Lung (tissue), 12 donors: ENCODE data around the gene MRM2. TPM values are rescaled to one million over a fixed set of nuclear protein-coding genes. Genes with fewer than 3 reads are reported as not detected.

Source experiments
- ATAC-seq: fragments of 200-7000 bp; cut with Tn5 transposase; one replicate; pipeline ENCODE4 v1.9.1; 2020; ENCODE audit warnings: moderate number of reproducible peaks; ENCODE audit not compliant: insufficient read depth, low FRiP score
- DNase-seq, 3 donors: peaks; one replicate each; pipeline ENCODE4 v3.0.0-alpha.2; 2013 to 2017
- H3K27ac ChIP-seq, 2 donors: one replicate each; pipeline ENCODE4 v1.5.1; 2013; ENCODE audit warnings: mild to moderate bottlenecking in 2 of 2, moderate library complexity in 2 of 2, control low read depth in 1 of 2, inconsistent platforms in 1 of 2, low read depth in 1 of 2, low read length in 1 of 2
- H3K27me3 ChIP-seq, 3 donors: one replicate each; pipeline ENCODE4 v1.5.1; 2013; ENCODE audit warnings: low read length in 2 of 3; ENCODE audit not compliant: control insufficient read depth in 3 of 3, insufficient read depth in 3 of 3
- H3K36me3 ChIP-seq, 4 donors: one replicate each; pipeline ENCODE4 v1.5.1; 2013; ENCODE audit warnings: low read length in 4 of 4, mild to moderate bottlenecking in 1 of 4, moderate library complexity in 1 of 4; ENCODE audit not compliant: control insufficient read depth in 4 of 4, insufficient read depth in 4 of 4
- H3K4me1 ChIP-seq, 5 donors: one replicate each; pipeline ENCODE4 v1.5.1; 2013; ENCODE audit warnings: low read length in 5 of 5, mild to moderate bottlenecking in 2 of 5, moderate library complexity in 1 of 5; ENCODE audit not compliant: control insufficient read depth in 5 of 5, insufficient read depth in 5 of 5
- H3K4me3 ChIP-seq: one replicate; pipeline ENCODE4 v1.5.1; 2013; ENCODE audit warnings: mild to moderate bottlenecking, control low read depth, moderate library complexity
- H3K9ac ChIP-seq, 2 donors: one replicate each; pipeline ENCODE4 v1.5.1; 2013; ENCODE audit warnings: low read length in 2 of 2, control low read depth in 1 of 2; ENCODE audit not compliant: insufficient read depth in 1 of 2
- H3K9me3 ChIP-seq, 4 donors: one replicate each; pipeline ENCODE4 v1.5.1; 2013; ENCODE audit warnings: low read length in 3 of 4, mild to moderate bottlenecking in 1 of 4, moderate library complexity in 1 of 4; ENCODE audit not compliant: control insufficient read depth in 4 of 4, insufficient read depth in 3 of 4
- WGBS, 2 donors: extraction: QIAGEN DNeasy Blood & Tissue Kit; methylation state at CpG; one replicate each; pipeline ENCODE4 v1.1.7; 2013; 5-methylcytosine and 5-hydroxymethylcytosine counted together
- polyA plus RNA-seq, 2 donors: library from polyadenylated mRNA; stranded (reverse); fragments of 200-250 nt; gene quantifications; one replicate each; pipeline ENCODE4 v1.2.1, GENCODE V29; 2013
- total RNA-seq, 2 donors: library from RNA; depleted of rRNA in 1 of 2; stranded (reverse); fragments of >200 nt in 1 of 2; gene quantifications; one replicate each; pipeline ENCODE4 v1.2.1, GENCODE V29; 2014 to 2021
- TF ChIP-seq, protein P1 (sequence below): IDR thresholded peaks from 2 replicates; pipeline ENCODE4 v1.5.1; 2012; ENCODE audit warnings: mild to moderate bottlenecking; ENCODE audit errors: control extremely low read depth, extremely low read depth
- donor health status: control.
- donor health status: control.
- donor health status: Bipolar disorder and iron deficiency.
- donor health status: healthy.
- donor health status: DM: yes; HTN: yes; CAD: no.

The MRM2 gene
- total and polyA plus RNA-seq, 4 donors: 18.7 to 25.5 (median 23.1) TPM

DNA sequence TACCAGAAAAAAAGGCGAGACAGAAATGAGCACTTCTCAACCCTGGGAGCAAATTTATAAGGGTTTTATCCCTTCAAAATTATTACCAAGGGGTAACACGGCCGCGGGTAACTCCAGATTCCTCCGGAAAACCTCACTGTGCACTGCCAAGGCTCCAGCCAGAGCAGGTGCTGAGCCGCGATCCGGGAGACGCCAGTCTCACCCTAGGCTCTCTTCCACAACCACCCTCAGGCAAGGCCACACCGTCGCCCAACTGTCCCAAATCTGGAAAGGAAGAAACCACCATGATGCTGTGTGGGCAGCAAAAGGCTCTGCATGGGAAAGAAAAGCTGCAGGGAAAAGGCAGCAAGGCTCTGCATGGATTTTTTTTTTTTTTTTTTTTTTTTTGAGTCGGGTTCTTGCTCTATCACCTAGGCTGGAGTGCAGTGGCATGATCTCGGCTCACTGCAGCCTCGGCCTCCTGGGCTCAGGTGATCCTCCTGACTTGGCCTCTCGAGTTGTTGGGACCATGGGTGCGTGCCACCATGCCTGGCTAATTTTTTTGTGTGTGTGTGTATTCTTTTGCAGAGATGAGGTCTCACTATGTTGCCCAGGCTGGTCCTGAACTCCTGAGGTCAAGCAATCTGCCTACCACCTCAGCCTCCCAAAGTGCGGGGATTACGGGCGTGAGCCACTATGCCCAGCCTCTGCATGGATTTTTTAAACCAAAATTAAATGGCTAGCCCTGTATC is 48.3 kb downstream of the MRM2 start:
- peak in 1 of 3 donors; percentile 9 for DNase-seq
- no peak for ATAC-seq
- TF ChIP-seq, protein P1, sequence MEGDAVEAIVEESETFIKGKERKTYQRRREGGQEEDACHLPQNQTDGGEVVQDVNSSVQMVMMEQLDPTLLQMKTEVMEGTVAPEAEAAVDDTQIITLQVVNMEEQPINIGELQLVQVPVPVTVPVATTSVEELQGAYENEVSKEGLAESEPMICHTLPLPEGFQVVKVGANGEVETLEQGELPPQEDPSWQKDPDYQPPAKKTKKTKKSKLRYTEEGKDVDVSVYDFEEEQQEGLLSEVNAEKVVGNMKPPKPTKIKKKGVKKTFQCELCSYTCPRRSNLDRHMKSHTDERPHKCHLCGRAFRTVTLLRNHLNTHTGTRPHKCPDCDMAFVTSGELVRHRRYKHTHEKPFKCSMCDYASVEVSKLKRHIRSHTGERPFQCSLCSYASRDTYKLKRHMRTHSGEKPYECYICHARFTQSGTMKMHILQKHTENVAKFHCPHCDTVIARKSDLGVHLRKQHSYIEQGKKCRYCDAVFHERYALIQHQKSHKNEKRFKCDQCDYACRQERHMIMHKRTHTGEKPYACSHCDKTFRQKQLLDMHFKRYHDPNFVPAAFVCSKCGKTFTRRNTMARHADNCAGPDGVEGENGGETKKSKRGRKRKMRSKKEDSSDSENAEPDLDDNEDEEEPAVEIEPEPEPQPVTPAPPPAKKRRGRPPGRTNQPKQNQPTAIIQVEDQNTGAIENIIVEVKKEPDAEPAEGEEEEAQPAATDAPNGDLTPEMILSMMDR: no peak
- no peak overlapping the region for H3K27ac ChIP-seq
- H3K27me3 ChIP-seq: no peaks in the 10 kb centered on the region
- no peak overlapping the region for H3K9ac ChIP-seq
- H3K36me3 ChIP-seq: peaks cover 0 to 19% (median 14%) of the 10 kb centered on the region in 4 donors
- H3K4me3 ChIP-seq: no peak overlapping the region
- whole genome bisulfite sequencing, 2 donors: 95% methylated on average over 18 to 19 of the region's 19 CpGs
- H3K4me1 ChIP-seq: no peaks in the 10 kb centered on the region
- H3K9me3 ChIP-seq: peaks cover 0 to 5% (median 2%) of the 10 kb centered on the region in 4 donors

GRCh38 chr7:2192831-2193534 is 49.0 kb downstream of the MRM2 start:
- H3K9me3 ChIP-seq: peaks cover 0 to 5% (median 2%) of the 10 kb centered on the region in 4 donors
- no peak overlapping the region for H3K27ac ChIP-seq
- peaks cover 0 to 15% (median 12%) of the 10 kb centered on the region in 4 donors for H3K36me3 ChIP-seq
- H3K4me3 ChIP-seq: no peak overlapping the region
- no peaks in the 10 kb centered on the region for H3K4me1 ChIP-seq
- DNase-seq: peak in 1 of 3 donors; percentile 8
- H3K27me3 ChIP-seq: no peaks in the 10 kb centered on the region
- WGBS, 2 donors: 86 to 93% methylated on average over 18 of the region's 18 CpGs
- TF ChIP-seq, protein P1: no peak
- no peak overlapping the region for H3K9ac ChIP-seq
- no peak for ATAC-seq

- TF ChIP-seq, protein P1: no peak
- H3K36me3 ChIP-seq: peaks cover 0 to 18% (median 9%) of the 10 kb centered on the region in 4 donors
- no peak for DNase-seq
- no peak overlapping the region for H3K27ac ChIP-seq
- no peaks in the 10 kb centered on the region for H3K27me3 ChIP-seq
- no peak overlapping the region for H3K9ac ChIP-seq
- ATAC-seq: no peak
- peaks cover 0 to 5% (median 2%) of the 10 kb centered on the region in 4 donors for H3K9me3 ChIP-seq
- H3K4me3 ChIP-seq: no peak overlapping the region
- 96% methylated on average over 9 of the region's 9 CpGs for WGBS, 2 donors
- H3K4me1 ChIP-seq: peaks cover 0 to 3% (median 0%) of the 10 kb centered on the region in 5 donors
Observed at GRCh38 chr7:2191016-2191415, 51.0 kb downstream of the MRM2 start.
